ENCODE results near the gene CTNNA1. TPM values are rescaled to one million over a fixed set of nuclear protein-coding genes. Genes with fewer than 3 reads are reported as not detected.

CTNNA1 gene
- total RNA-seq, 2 donors from 2014 or later, result 13.7 to 20.9 TPM

Other genes starting within 250 kb of the CTNNA1 start
- 100 to 1,000 TPM; 150 to 165 TPM for gene ETF1, start 210.2 kb upstream of the CTNNA1 start, total RNA-seq
- 100 to 1,000 TPM; 291 to 305 TPM for gene HSPA9, start 178.0 kb upstream of the CTNNA1 start, total RNA-seq
- under 1 TPM; 0.10 to 0.13 TPM for gene LRRTM2, start 121.9 kb downstream of the CTNNA1 start, total RNA-seq

Data from T-helper 17 cell (primary cell).